ENCODE data around the gene UBE2H.
"Not testable (repeated sequence)": the region's sequence is repeated elsewhere in the genome, so short reads cannot be mapped to it uniquely, and the experiment has no call there.

Gene UBE2H

DNA sequence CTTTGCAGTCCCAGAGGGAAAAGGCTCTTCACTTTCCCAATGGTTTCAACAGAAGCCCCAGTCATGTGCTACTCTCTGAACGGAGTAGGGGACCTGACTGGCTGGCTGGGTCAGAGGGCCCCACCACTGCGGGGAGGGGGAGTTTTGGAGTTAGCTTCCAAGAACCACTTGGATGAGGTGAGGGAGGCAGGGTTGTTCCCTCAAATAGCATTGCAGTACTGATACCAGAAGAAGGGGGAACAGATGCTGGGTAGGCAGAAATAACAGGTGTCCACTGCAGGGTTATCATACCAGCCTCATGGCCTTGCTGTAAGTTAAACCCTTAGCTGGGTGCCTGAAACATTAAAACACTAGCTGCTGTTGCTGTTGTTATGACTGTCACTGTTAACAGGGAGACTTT is 131.3 kb downstream of the UBE2H start:
- no peak for DNase-seq (ENCODE audit: low spot score)

- no peak for DNase-seq (ENCODE audit: low spot score)
Measured at GRCh38 chr7:129816742-129817141, 136.0 kb downstream of the UBE2H start.

- DNase-seq (ENCODE audit: low spot score), result no peak
Measured at GRCh38 chr7:129807863-129808262, 144.9 kb downstream of the UBE2H start.

GRCh38 chr7:129804890-129805719 is 147.7 kb downstream of the UBE2H start:
- DNase-seq (ENCODE audit: low spot score), result no peak

DNA sequence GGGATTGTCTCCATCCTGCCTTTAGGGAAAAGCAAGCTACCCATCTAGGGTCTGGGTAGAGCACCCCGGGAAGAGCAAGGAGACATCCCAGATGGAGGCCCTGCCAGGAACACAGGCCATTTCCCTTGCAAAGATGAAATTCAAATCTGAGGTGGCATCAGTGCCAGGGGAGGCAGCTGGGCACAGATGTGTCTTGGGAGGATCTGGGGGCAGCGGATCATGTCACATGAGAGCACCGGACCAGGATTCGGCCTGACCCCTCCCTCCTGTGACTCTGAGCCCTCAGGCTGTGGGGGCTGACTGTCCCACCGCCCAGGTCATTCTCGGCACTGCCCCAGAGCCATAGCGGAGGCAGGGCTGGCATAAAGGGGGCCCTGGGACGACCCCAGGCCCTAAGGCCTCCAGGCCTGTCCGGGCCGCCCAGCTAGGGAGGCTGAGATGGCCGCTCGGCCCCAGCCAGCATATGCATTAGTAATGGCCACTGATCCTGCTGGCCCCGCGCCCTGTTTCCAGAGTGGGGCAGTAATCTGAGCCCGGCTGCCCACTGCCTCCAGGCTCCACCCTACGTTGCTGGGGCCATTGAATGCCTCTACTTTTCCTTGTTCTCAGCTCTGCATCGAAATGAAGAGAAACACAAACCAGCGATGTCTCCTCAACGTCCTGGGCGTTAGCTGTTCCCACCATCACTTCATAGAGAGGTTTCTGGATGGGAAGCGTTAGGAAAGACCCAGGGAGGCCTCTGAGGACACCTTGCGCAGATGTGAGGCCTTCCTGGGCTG is 148.5 kb downstream of the UBE2H start:
- no peak for DNase-seq (ENCODE audit: low spot score)

DNA sequence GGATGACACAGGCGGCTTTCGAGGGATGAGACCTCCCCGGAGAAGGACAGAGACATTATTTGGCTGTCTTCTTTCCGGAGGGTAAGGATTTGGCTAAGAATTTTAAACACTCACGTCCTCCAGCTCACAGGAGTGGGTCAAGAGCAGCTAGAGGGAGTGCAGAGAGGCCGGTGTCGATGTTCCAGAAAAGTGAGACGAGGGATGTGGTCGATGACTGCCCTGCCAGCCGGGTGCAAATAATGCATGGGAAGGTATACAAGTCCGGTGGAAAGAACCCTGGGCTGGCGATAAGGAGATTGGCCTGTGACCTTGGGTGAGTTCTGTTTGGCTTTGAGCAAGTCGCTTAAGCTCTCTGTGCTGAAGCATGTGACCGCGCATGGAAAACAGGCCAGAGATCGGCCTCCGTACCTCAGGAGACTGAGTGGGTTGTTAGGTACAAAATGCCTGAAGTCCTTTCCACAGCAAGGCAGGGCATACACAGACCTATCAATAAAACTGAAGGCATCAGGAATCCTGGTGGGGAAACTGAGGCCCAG is 149.1 kb downstream of the UBE2H start:
- no peak for DNase-seq (ENCODE audit: low spot score)

DNA sequence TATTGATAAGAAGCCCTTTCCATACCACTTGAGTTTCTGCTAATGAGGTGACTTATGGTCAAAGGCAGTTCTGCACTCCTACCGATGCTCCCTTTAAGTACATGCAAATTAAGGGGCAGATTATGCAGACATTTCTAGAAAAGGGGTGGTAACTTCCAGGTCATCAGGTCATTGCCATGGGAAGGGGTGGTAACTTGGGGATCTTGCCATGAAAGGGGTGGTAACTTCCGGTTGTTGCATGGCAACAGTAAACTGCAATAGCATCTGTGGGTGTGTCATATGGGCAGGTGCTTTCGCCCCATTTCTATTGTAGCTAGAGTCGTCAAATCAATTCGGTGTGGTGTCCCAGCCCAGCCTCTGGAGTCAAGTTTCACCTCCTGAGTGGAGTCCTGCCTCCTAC is 150.9 kb downstream of the UBE2H start:
- DNase-seq (ENCODE audit: low spot score), result no peak

GRCh38 chr7:129800901-129801300 is 151.9 kb downstream of the UBE2H start:
- DNase-seq (ENCODE audit: low spot score), result no peak

GRCh38 chr7:129799350-129799955 is 153.3 kb downstream of the UBE2H start:
- DNase-seq (ENCODE audit: low spot score), result no peak

DNA sequence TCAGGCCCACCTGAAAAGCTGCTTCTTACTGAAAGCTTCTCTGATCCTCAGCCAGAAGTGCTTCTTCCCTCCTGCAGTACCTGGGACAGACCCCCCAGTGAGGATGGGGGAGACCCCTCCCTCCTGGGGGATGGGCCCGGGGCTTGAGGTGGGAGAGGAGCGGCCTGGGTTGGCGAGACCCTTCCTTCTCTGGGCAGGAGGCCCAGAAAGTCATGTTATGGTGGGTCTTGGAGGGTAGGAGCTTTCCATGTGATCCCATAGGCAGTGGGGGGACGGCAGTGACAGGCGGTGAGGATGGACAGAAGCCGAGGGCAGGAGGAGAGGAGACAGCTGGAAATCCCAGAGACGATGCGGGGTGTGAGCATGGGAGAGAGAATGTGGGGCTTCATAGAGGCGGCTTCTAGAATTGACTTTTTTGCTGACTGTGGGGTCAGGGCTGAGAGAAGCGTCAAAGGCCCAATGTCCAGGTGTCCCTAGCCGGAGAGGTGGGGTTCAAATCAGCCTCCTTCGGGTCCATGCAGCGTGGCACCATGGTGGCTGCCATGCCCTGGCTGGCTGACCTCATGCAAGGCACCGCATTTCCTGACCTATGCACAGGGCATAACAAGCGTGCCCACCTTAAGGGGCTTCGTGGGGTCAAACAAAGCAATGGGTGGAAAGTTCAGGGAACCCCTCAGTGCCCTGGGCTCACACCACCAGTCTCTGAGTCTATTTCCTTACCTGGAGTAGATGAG is 154.0 kb downstream of the UBE2H start:
- DNase-seq (ENCODE audit: low spot score), result no peak

DNA sequence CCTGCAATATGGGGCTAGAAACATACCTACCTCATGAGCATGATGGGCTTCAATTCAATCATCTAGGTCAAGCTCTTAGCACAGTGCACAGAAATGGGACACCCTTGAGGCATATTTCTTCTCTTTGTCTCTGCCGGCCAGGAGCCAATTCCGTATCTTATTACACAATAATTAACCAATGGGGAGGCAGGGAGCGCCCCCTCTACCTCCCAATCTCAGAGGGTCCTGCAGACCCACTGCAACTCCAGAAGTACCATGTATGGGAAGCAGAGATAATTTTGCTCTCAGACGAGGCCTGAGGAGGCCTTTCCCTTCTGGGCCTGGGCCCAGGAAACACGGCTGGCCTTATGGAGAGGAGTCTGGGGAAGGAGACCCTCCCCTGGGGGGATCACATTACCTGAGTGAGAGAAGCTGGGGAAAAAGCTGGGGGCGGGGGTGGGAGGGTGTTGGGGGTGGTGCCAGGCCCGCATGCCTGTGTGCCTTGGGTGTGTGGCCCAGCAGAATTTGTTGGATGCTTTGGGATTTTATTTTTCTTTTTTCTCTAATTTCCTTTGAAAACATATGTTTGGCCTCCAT is 155.5 kb downstream of the UBE2H start:
- no peak for DNase-seq (ENCODE audit: low spot score)

DNA sequence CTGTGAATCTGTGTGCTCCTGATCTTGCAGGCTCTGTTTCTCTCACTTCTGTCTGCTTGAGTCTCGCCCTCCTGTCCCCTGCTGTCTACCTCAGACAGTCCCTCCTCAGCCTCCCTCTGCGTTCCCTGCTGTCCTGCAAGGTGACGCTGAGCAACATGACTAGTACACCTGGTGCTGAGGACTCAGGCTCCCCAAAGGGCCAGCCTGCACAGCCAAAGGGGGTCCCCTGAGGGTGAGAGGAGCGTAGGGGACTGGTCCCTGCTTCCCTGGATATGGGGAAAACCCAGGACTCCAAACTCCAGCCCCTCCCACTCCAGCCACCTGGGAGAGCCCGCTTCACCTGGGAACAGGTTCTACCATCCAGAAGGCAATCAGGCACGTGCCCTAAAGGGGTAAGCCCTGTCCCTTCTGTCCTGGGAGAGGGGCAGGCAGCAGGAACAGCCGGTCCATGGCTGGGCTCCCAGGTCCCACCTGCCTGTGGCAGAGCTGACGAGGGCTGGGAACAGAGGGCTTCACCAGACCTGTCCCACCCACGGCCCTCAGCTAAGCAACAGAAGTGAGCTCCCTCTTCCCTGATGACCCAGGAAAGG is 156.5 kb downstream of the UBE2H start:
- no peak for DNase-seq (ENCODE audit: low spot score)

GRCh38 chr7:129794461-129794860 is 158.3 kb downstream of the UBE2H start:
- not testable (repeated sequence) for DNase-seq (ENCODE audit: low spot score)

GRCh38 chr7:129793506-129794310 is 159.1 kb downstream of the UBE2H start:
- DNase-seq (ENCODE audit: low spot score), result no peak

- DNase-seq (ENCODE audit: low spot score), result no peak
Measured at GRCh38 chr7:129792721-129793120, 160.0 kb downstream of the UBE2H start.

GRCh38 chr7:129790136-129790535 is 162.6 kb downstream of the UBE2H start:
- no peak for DNase-seq (ENCODE audit: low spot score)

GRCh38 chr7:129789652-129790051 is 163.1 kb downstream of the UBE2H start:
- DNase-seq (ENCODE audit: low spot score), result no peak

GRCh38 chr7:129789000-129789399 is 163.8 kb downstream of the UBE2H start:
- DNase-seq (ENCODE audit: low spot score), result no peak

- no peak for DNase-seq (ENCODE audit: low spot score)
Measured at GRCh38 chr7:129786825-129787563, 165.8 kb downstream of the UBE2H start.

All from hematopoietic multipotent progenitor cell treated with erythropoietin and hydrocortisone succinate and interleukin-3 and kit ligand, for 15 days (in vitro differentiated cells).